Activated CD8-positive, alpha-beta T cell treated with anti-CD3 and anti-CD28 coated beads for 36 hours (primary cell): ENCODE data around the gene ASAP3. TPM values are rescaled to one million over a fixed set of nuclear protein-coding genes. Genes with fewer than 3 reads are reported as not detected.
A peak's percentile ranks its signal among the peaks of the same experiment; 100 is the strongest.

Source experiments
- ATAC-seq: fragments of 200-7000 bp; cut with Tn5 transposase; one replicate; pipeline ENCODE4 v1.10.0; 2021; ENCODE audit warnings: mild to moderate bottlenecking, moderate library complexity
- CTCF ChIA-PET: fragments of 350-600 bp; sonication (Branson Sonifier 250); formaldehyde crosslinking; loops from one replicate; lab custom pipeline; 2021; ENCODE audit warnings: antibody characterized with exemption; lab: Charles Lee
- POLR2A ChIA-PET: fragments of 350-600 bp; sonication (Branson Sonifier 250); formaldehyde crosslinking; loops from one replicate; lab custom pipeline; 2021; ENCODE audit warnings: antibody characterized with exemption; lab: Charles Lee
- DNase-seq: peaks from one replicate; pipeline ENCODE4 v3.0.0-alpha.2; 2020
- H3K27ac Mint-ChIP-seq: one replicate; pipeline ENCODE4 v1.8.0; 2021; ENCODE audit warnings: mild to moderate bottlenecking, mixed read lengths
- H3K27me3 Mint-ChIP-seq: one replicate; pipeline ENCODE4 v1.8.0; 2021; ENCODE audit warnings: mixed read lengths
- H3K36me3 Mint-ChIP-seq: one replicate; pipeline ENCODE4 v1.8.0; 2021; ENCODE audit warnings: low read depth, mixed read lengths
- H3K4me1 Mint-ChIP-seq: one replicate; pipeline ENCODE4 v1.8.0; 2021; ENCODE audit warnings: low read depth, mixed read lengths
- H3K4me3 Mint-ChIP-seq: one replicate; pipeline ENCODE4 v1.8.0; 2021; ENCODE audit warnings: mild to moderate bottlenecking, moderate library complexity, mixed read lengths
- H3K9me3 Mint-ChIP-seq: one replicate; pipeline ENCODE4 v1.8.0; 2021; ENCODE audit warnings: mixed read lengths
- intact Hi-C: fragments of 100-400 bp; cut with micrococcal nuclease; formaldehyde crosslinking; loops from one replicate; pipeline ENCODE4 v1.10.0; 2022
- total RNA-seq, 2 experiments: library from RNA; stranded (reverse); gene quantifications; one replicate each; pipeline ENCODE4 v1.2.3, GENCODE V29; 2021
- TF ChIP-seq, protein P1 (sequence below): fragments of 200-600 bp; IDR thresholded peaks from one replicate; pipeline ENCODE4 v1.8.0; 2022; ENCODE audit warnings: antibody characterized with exemption, mild to moderate bottlenecking

The ASAP3 gene
- total RNA-seq, 2 experiments from 2014 or later = 0.29 to 0.74 TPM

DNA sequence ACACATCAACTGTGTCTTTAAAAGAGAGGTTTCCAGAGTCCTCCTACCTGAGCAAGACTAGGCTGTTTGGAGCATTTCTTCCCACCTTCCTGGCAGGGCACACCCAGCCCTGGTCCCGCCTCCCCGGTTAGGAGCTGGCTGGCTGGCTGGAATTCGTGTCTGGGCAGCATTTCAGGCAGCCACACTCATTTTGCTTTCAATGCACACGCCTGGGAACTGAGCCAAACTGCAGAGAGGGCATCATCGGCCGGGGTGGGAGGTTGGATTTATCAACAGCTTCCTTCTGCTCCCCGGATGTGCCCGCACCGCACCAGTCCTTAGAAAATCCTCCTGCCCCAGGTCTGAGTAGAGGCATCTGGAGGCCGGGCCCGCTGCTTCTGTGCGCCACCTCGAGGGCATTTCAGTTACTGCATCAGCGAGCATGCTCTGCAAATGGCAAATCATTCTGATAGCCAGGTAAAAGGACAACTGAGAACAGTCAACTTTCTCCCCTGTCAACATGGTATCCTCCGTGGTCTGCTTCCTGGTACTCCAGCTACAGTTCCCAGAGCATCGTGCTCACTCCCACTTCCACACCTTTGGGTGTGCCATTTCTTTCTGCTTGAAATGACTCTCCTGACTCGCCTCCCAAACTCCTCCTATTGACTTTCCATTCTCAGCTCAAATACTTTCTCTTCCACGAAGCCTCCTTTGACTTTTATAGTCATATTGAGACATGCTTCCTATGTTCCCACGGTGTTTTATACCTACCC, 80.1 kb downstream of the ASAP3 start:
- peak; percentile 93 for DNase-seq
- no peak overlapping the region for H3K27ac Mint-ChIP-seq
- POLR2A ChIA-PET = interaction anchor here (0.9 to 2.3 kb wide), 6 partner anchors 21 to 65 kb away, joined by 3 to 16 read pairs (median 4); partner anchors contain the start of genes HNRNPR and TCEA3
- H3K4me1 Mint-ChIP-seq = peaks cover 4% of the 10 kb centered on the region
- H3K27me3 Mint-ChIP-seq = no peaks in the 10 kb centered on the region
- CTCF ChIA-PET = interaction anchor here (0.6 to 3.7 kb wide), 45 partner anchors 9 to 269 kb away, joined by 3 to 22 read pairs (median 4); partner anchors contain the start of genes HNRNPR and TCEA3
- H3K9me3 Mint-ChIP-seq = no peaks in the 10 kb centered on the region
- intact Hi-C loops = no loop called here
- peak; percentile 99 for ATAC-seq
- TF ChIP-seq, protein P1, sequence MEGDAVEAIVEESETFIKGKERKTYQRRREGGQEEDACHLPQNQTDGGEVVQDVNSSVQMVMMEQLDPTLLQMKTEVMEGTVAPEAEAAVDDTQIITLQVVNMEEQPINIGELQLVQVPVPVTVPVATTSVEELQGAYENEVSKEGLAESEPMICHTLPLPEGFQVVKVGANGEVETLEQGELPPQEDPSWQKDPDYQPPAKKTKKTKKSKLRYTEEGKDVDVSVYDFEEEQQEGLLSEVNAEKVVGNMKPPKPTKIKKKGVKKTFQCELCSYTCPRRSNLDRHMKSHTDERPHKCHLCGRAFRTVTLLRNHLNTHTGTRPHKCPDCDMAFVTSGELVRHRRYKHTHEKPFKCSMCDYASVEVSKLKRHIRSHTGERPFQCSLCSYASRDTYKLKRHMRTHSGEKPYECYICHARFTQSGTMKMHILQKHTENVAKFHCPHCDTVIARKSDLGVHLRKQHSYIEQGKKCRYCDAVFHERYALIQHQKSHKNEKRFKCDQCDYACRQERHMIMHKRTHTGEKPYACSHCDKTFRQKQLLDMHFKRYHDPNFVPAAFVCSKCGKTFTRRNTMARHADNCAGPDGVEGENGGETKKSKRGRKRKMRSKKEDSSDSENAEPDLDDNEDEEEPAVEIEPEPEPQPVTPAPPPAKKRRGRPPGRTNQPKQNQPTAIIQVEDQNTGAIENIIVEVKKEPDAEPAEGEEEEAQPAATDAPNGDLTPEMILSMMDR = peak; percentile 87
- H3K4me3 Mint-ChIP-seq = no peak overlapping the region
- H3K36me3 Mint-ChIP-seq = no peaks in the 10 kb centered on the region

DNA sequence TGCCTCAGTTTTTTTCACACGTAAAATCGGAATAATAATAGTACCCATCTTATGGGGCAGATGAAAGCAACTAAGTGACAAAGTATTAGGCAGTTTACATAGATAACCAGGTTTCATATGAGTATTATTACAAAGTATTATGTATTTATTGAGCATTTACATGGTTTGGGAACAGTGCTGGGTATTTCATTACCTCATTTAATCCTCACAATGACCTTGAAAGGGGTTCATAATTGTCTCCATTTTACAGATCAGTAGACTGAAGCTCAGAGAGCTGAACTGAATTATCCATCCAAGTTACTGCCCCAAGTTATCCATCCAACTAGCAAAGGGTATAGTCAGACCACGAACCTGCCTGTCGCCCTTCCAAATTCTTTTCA, 80.6 kb downstream of the ASAP3 start:
- TF ChIP-seq, protein P1 = no peak
- H3K9me3 Mint-ChIP-seq = no peaks in the 10 kb centered on the region
- H3K36me3 Mint-ChIP-seq = no peaks in the 10 kb centered on the region
- DNase-seq (no peak), ATAC-seq (no peak)
- POLR2A ChIA-PET = interaction anchor here (0.9 to 2.3 kb wide), 5 partner anchors 31 to 65 kb away, joined by 3 to 16 read pairs (median 4); partner anchors contain the start of gene HNRNPR
- CTCF ChIA-PET = interaction anchor here (0.6 to 3.7 kb wide), 35 partner anchors 10 to 270 kb away, joined by 3 to 22 read pairs (median 5); partner anchors contain the start of genes HNRNPR and TCEA3
- peaks cover 4% of the 10 kb centered on the region for H3K4me1 Mint-ChIP-seq
- H3K27ac Mint-ChIP-seq = no peak overlapping the region
- intact Hi-C loops = no loop called here
- H3K27me3 Mint-ChIP-seq = no peaks in the 10 kb centered on the region
- H3K4me3 Mint-ChIP-seq = no peak overlapping the region

DNA sequence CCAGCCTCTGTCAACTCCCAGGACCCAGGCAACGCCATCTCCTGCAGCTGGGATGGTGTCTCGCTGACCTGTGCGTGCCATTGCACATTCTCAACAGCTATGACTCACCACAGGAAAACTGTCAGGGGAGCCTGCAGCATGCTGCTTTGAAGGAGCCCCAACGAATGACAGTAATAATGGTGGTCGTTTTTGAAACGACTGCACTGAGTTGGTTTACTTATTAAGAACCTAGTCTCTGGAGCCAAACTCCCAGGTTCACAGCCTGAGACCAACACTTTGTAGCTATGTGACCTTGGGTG, 81.0 kb downstream of the ASAP3 start:
- ATAC-seq = no peak
- intact Hi-C loops = no loop called here
- Mint-ChIP-seq H3K9me3 (no peaks in the 10 kb centered on the region), H3K27me3 (no peaks in the 10 kb centered on the region), H3K27ac (no peak overlapping the region), H3K4me3 (no peak overlapping the region), H3K36me3 (no peaks in the 10 kb centered on the region), H3K4me1 (peaks cover 4% of the 10 kb centered on the region)
- CTCF ChIA-PET = interaction anchor here (0.7 to 3.7 kb wide), 20 partner anchors 10 to 197 kb away, joined by 3 to 22 read pairs (median 7); partner anchors contain the start of gene HNRNPR
- TF ChIP-seq, protein P1 = no peak
- no peak for DNase-seq
- POLR2A ChIA-PET = interaction anchor here (1.0 to 2.3 kb wide), 3 partner anchors 35 to 65 kb away, joined by 4 to 16 read pairs (median 5); partner anchors contain the start of gene HNRNPR

DNA sequence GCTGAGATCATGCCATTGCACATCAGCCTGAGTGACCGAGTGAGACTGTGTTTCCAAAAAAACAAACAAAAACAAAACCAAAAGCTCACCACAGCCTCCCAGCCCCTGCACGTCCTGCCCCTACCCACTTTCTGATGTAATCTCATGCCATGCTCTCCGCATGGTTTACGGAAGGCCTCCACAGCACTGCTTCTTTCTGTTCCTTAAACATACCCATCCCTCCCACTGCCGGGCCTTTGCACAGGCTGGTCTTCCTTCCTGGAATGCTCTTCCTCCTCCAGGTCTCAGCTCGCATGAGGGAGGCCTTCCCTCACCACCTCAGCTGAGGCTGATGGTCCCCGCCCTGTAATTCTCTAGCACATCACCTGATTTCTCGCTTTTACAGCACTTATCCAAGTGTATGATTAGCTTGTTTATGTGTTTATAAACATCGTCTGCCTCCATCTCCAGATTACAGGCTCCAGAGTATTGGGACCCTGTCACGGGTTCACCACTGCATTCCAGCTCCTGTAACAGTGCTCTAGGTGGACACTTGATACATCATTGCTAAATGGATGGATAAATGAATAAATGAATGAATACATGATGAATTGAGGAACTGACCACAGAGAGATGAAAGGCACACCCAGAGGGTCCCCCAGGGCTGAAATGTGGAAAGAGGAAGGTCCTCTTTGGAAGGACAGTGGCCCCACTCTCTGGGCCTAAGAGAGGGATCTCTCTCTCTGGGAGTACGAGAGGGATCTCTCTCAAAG, 81.5 kb downstream of the ASAP3 start:
- ChIA-PET POLR2A (interaction anchor here (2.3 kb wide), 1 partner anchor 58 kb away, joined by 16 read pairs; the partner anchor contains the start of gene HNRNPR), CTCF (interaction anchor here (1.2 to 3.7 kb wide), 13 partner anchors 13 to 196 kb away, joined by 3 to 22 read pairs (median 8); partner anchors contain the start of gene HNRNPR)
- intact Hi-C loops = no loop called here
- H3K27me3 Mint-ChIP-seq = no peaks in the 10 kb centered on the region
- no peak overlapping the region for H3K27ac Mint-ChIP-seq
- ATAC-seq (no peak), DNase-seq (no peak)
- peaks cover 4% of the 10 kb centered on the region for H3K4me1 Mint-ChIP-seq
- no peaks in the 10 kb centered on the region for H3K9me3 Mint-ChIP-seq
- TF ChIP-seq, protein P1 = no peak
- no peaks in the 10 kb centered on the region for H3K36me3 Mint-ChIP-seq
- H3K4me3 Mint-ChIP-seq = no peak overlapping the region
